Activated T-cell treated with anti-CD3 and anti-CD28 coated beads, Interleukin-2, amount 50 U/mL, for 4 hours (primary cell): ENCODE results near the gene GCK. TPM values are rescaled to one million over a fixed set of nuclear protein-coding genes. Genes with fewer than 3 reads are reported as not detected.

ENCODE experiments used
- ATAC-seq, 2 donors: fragments of 200-7000 bp; cut with Tn5 transposase; one replicate each; pipeline ENCODE4 v1.10.0; 2021
- DNase-seq: peaks from one replicate; pipeline ENCODE4 v3.0.0-alpha.2; 2020
- H3K27me3 Mint-ChIP-seq: one replicate; pipeline ENCODE4 v1.8.0; 2021; ENCODE audit warnings: low read depth, mixed read lengths
- H3K36me3 Mint-ChIP-seq: one replicate; pipeline ENCODE4 v1.8.0; 2022; ENCODE audit warnings: mixed read lengths; ENCODE audit not compliant: insufficient read depth
- H3K4me1 Mint-ChIP-seq: one replicate; pipeline ENCODE4 v1.8.0; 2021; ENCODE audit warnings: low read depth, mixed read lengths
- H3K4me3 Mint-ChIP-seq: one replicate; pipeline ENCODE4 v1.8.0; 2021; ENCODE audit warnings: mild to moderate bottlenecking, moderate library complexity, mixed read lengths
- H3K9me3 Mint-ChIP-seq: one replicate; pipeline ENCODE4 v1.8.0; 2021; ENCODE audit warnings: mixed read lengths
- total RNA-seq, 3 donors: library from RNA; stranded (reverse); gene quantifications; one replicate each; pipeline ENCODE4 v1.2.1, GENCODE V29; 2021

Gene GCK
- total RNA-seq, 3 donors from 2014 or later = 1.3 to 4.3 (median 2.7) TPM

GRCh38 chr7:44153948-44154335 is 35.3 kb downstream of the GCK start:
- H3K27me3 Mint-ChIP-seq = peaks cover 1% of the 10 kb centered on the region
- no peaks in the 10 kb centered on the region for H3K4me1 Mint-ChIP-seq
- no peak for ATAC-seq
- H3K4me3 Mint-ChIP-seq = no peak overlapping the region
- H3K36me3 Mint-ChIP-seq = no peaks in the 10 kb centered on the region
- no peak for DNase-seq
- no peaks in the 10 kb centered on the region for H3K9me3 Mint-ChIP-seq

DNA sequence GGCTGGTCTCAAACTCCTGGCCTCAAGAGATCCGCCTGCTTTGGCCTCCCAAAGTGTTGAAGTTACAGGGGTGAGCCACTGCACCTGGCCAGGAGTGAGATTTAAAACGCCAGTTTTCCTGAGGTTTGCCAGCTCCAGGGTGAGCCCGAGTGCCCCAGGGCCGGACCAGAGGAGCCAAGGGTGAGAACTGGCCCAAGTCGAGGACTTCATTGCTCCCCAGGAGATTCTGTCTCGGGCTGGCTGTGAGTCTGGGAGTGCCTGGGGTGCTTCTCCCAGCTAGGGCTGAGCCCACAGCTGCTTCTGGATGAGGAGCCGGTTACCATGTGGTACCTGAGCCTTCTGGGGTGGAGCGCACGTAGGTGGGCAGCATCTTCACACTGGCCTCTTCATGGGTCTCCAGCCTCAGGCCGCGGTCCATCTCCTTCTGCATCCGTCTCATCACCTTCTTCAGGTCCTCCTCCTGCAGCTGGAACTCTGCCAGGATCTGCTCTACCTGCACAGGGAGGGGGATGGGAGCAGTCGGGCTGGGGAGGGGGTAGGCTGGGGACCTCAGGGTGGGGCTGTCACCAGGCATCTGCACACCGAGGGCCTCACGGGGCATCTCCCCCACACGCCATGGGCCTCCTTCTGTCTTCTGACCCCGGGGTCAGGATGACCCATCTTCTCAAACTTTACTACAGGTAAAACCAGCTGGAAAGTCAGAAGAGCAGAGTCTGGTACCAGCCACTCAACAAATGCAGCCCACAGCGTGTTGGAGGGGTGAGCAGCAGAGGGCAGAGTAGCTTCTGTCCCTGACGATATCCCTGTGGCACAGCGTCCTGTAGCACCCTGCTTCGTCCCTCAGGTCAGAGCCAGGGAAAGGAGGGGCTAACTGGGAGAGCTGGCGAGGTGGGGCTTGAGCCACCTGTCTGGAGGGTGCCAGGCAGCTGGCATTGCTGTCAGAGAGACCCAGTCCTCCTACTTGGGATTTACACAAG is 36.0 kb downstream of the GCK start:
- Mint-ChIP-seq H3K27me3 (peaks cover 1% of the 10 kb centered on the region), H3K36me3 (no peaks in the 10 kb centered on the region), H3K4me3 (no peak overlapping the region), H3K4me1 (no peaks in the 10 kb centered on the region), H3K9me3 (no peaks in the 10 kb centered on the region)
- no peak for ATAC-seq
- DNase-seq = no peak

GRCh38 chr7:44151956-44152355 is 37.3 kb downstream of the GCK start:
- H3K27me3 Mint-ChIP-seq = peaks cover 1% of the 10 kb centered on the region
- no peak for ATAC-seq
- no peak for DNase-seq
- no peaks in the 10 kb centered on the region for H3K36me3 Mint-ChIP-seq
- no peaks in the 10 kb centered on the region for H3K4me1 Mint-ChIP-seq
- H3K4me3 Mint-ChIP-seq = no peak overlapping the region
- H3K9me3 Mint-ChIP-seq = no peaks in the 10 kb centered on the region

DNA sequence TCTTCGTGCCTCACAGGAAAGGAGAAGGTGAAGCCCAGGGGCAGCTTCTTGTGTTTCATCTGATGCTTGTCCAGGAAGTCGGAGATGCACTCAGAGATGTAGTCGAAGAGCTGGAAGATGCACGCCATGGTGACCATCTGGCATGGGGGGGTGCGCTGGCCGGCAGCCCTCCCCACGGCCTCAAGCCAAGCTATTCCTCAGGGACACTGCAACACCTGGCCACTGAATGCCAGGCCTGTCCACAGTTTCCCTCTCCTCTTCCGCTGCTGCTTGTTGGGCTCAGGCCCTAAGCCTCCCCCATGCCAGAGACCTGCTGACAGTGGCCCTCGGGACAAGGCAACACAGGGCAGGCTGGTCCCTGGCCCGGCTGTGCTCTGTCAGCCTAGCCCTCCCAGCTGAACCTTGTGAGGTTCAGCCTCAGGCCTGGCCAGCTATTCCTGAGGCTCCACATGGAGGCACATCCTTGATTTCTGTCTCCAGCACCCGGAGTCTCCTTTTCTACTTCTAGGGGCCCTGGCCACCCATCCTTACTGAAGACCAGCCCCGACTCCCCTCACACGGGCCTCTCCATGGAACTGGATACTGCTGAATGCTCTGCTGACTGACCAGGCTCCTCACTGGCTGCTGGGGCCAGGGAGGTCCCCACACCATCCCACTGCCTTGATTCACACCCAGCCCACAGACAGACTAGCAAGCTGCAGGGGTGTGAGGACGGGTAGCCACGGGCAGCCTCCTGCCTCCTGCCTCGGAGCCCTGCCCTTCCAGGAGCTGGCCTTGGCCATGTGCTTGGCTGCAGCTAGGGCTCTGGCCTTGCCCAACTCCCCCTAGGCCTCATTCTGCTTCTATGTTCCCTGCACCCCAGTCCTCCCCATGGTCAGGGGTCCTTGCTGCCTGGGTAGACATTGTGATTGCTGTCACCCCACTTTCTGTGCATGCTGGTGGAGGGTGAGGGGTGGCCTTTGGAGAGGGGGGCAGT is 38.0 kb downstream of the GCK start:
- ATAC-seq (no peak), DNase-seq (no peak)
- peaks cover 1% of the 10 kb centered on the region for H3K27me3 Mint-ChIP-seq
- H3K4me3 Mint-ChIP-seq = no peak overlapping the region
- no peaks in the 10 kb centered on the region for H3K36me3 Mint-ChIP-seq
- H3K4me1 Mint-ChIP-seq = no peaks in the 10 kb centered on the region
- H3K9me3 Mint-ChIP-seq = no peaks in the 10 kb centered on the region

DNA sequence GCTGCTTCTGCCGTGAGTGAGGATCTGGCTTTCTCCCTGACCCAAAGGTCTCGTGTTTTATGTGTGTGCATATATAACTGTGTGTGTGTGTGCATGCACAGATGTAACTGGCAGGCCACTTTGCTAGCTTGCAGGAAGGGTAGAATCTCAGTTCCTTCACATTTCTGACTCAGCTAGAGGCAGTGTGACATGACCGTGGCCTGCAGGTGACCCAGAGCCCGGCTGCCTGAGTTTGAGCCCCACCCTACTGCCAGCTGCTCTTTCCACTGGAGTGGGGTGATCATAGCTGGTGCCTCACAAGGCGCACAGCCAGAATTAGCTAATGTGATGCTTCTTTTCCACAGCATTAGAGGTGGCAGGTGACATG is 38.8 kb downstream of the GCK start:
- H3K9me3 Mint-ChIP-seq = no peaks in the 10 kb centered on the region

DNA sequence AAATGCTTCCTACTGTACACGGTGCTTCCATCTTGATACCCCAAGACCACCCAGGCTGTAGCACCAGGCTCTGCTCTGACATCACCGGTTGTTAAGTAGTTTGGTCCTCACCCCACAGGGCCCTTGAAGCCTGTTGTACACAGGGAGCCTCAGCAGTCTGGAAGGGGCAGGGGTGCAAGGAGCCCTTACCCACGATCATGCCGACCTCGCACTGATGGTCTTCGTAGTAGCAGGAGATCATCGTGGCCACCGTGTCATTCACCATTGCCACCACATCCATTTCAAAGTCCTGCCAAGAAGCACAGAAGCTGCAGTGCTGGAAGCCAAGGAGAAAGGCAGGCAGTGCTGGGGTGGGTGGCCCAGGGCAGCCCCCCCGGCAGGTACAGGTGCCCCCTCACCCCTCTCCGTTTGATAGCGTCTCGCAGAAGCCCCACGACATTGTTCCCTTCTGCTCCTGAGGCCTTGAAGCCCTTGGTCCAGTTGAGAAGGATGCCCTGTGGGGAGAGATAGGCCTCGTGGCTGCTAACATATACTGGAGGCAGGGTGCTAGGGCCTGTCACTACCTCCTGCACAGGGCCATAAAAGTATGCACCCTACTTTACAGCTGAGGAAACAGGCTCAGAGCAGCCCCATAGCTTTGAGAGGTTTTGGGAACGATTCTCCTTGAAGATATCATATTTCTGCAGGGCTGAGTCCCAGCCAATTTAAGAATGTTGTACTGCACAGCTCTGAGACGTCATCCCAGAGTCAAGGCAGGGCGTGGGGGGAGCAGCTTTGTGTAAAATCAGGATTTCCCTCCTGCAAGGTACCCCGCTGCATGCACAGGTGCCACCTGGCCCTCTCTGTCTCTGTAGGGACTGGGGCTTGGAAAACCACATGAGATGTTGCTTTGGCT is 39.4 kb downstream of the GCK start:
- ATAC-seq (no peak), DNase-seq (no peak)
- H3K27me3 Mint-ChIP-seq = peaks cover 7% of the 10 kb centered on the region
- H3K36me3 Mint-ChIP-seq = no peaks in the 10 kb centered on the region
- peaks cover 4% of the 10 kb centered on the region for H3K4me1 Mint-ChIP-seq
- no peak overlapping the region for H3K4me3 Mint-ChIP-seq
- no peaks in the 10 kb centered on the region for H3K9me3 Mint-ChIP-seq

More for the DNA sequence above, 38.8 kb downstream of the GCK start:
- H3K4me3 Mint-ChIP-seq = no peak overlapping the region
- ATAC-seq = no peak
- DNase-seq = no peak
- peaks cover 2% of the 10 kb centered on the region for H3K27me3 Mint-ChIP-seq
- no peaks in the 10 kb centered on the region for H3K4me1 Mint-ChIP-seq
- no peaks in the 10 kb centered on the region for H3K36me3 Mint-ChIP-seq

- ATAC-seq (no peak), DNase-seq (no peak)
- peaks cover 10% of the 10 kb centered on the region for H3K27me3 Mint-ChIP-seq
- H3K36me3 Mint-ChIP-seq = no peaks in the 10 kb centered on the region
- H3K4me3 Mint-ChIP-seq = no peak overlapping the region
- H3K9me3 Mint-ChIP-seq = no peaks in the 10 kb centered on the region
- peaks cover 4% of the 10 kb centered on the region for H3K4me1 Mint-ChIP-seq
These were observed 40.2 kb downstream of the GCK start for GRCh38 chr7:44148961-44149536.

- no peak for DNase-seq
- Mint-ChIP-seq H3K27me3 (peaks cover 11% of the 10 kb centered on the region), H3K9me3 (no peaks in the 10 kb centered on the region), H3K4me3 (no peak overlapping the region), H3K36me3 (no peaks in the 10 kb centered on the region), H3K4me1 (peaks cover 4% of the 10 kb centered on the region)
- no peak for ATAC-seq
These were observed 41.1 kb downstream of the GCK start for GRCh38 chr7:44148166-44148565.

- DNase-seq = no peak
- H3K4me1 Mint-ChIP-seq = peaks cover 4% of the 10 kb centered on the region
- H3K4me3 Mint-ChIP-seq = no peak overlapping the region
- H3K27me3 Mint-ChIP-seq = peaks cover 11% of the 10 kb centered on the region
- H3K9me3 Mint-ChIP-seq = no peaks in the 10 kb centered on the region
- no peaks in the 10 kb centered on the region for H3K36me3 Mint-ChIP-seq
- no peak for ATAC-seq
These were observed 41.9 kb downstream of the GCK start for GRCh38 chr7:44147026-44147991.

- ATAC-seq = peak; percentile 68 to 82
- Mint-ChIP-seq H3K4me3 (peak overlapping the region; percentile 61), H3K27me3 (peaks cover 9% of the 10 kb centered on the region), H3K4me1 (peaks cover 4% of the 10 kb centered on the region), H3K36me3 (no peaks in the 10 kb centered on the region), H3K9me3 (no peaks in the 10 kb centered on the region)
- peak; percentile 73 for DNase-seq
These were observed 43.0 kb downstream of the GCK start for GRCh38 chr7:44145969-44146911.

DNA sequence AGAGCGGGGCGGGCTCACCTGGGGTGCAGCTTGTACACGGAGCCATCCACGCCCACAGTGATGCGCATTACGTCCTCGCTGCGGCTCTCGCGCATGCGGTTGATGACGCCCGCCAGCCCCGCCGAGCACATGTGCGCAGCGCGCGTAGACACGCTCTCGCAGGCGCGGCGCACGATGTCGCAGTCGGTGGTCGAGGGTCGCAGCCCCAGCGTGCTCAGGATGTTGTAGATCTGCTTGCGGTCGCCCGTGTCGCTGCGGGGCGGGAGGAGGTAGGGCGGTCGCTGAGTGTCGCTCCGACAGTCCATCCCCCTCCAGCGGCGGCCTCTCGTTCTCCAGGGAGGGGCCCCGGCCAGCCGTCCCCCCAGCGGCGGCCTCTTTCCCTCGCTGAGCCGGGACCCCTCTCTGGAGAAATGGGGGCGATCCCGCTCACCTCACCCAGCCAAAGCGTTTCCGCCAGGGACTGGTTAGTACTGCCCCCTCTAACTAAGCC is 43.7 kb downstream of the GCK start:
- Mint-ChIP-seq H3K27me3 (peaks cover 9% of the 10 kb centered on the region), H3K36me3 (no peaks in the 10 kb centered on the region), H3K4me1 (peaks cover 4% of the 10 kb centered on the region), H3K9me3 (no peaks in the 10 kb centered on the region), H3K4me3 (peak overlapping the region; percentile 61)
- peak; percentile 70 to 71 for ATAC-seq
- DNase-seq = peak; percentile 64
